HepG2 (cell line): ENCODE data around the gene RHBDD3. TPM values are rescaled to one million over a fixed set of nuclear protein-coding genes. Genes with fewer than 3 reads are reported as not detected.
A peak's percentile ranks its signal among the peaks of the same experiment; 100 is the strongest.

Experiments used
- AKAP8 ChIP-seq: sonication (generic); formaldehyde crosslinking; IDR thresholded peaks from 2 replicates; pipeline ENCODE4 v1.5.1; 2020; ENCODE audit warnings: mild to moderate bottlenecking, missing genetic modification reagents
- CHCHD3 ChIP-seq: sonication (generic); formaldehyde crosslinking; IDR thresholded peaks from 2 replicates; pipeline ENCODE4 v1.8.0; 2022; ENCODE audit warnings: mild to moderate bottlenecking, missing genetic modification reagents, moderate library complexity
- CHD2 ChIP-seq: IDR thresholded peaks from 2 replicates; pipeline ENCODE4 v1.6.1; 2011; ENCODE audit warnings: low read depth, low read length, improper control_type of control experiment
- HMGXB4 ChIP-seq, 2 experiments: sonication (generic) in 1 of 2; formaldehyde crosslinking in 1 of 2; IDR thresholded peaks; 2 replicates each; pipeline versions ENCODE4 v1.4.0 to v1.6.1; 2018 to 2020; ENCODE audit warnings: missing genetic modification reagents in 2 of 2, borderline replicate concordance in 1 of 2, low read depth in 1 of 2, mild to moderate bottlenecking in 1 of 2, missing biosample characterization in 1 of 2
- MEIS1 ChIP-seq: sonication (generic); formaldehyde crosslinking; IDR thresholded peaks from 2 replicates; pipeline ENCODE4 v1.9.0; 2021; ENCODE audit warnings: mild to moderate bottlenecking, missing genetic modification reagents, moderate library complexity, borderline replicate concordance
- NBN ChIP-seq: fragments of 450-650 bp; conservative IDR thresholded peaks from 2 replicates; pipeline ENCODE4 v1.6.1; 2017
- PITX1 ChIP-seq: sonication (generic); formaldehyde crosslinking; IDR thresholded peaks from 2 replicates; pipeline ENCODE4 v1.5.1; 2020; ENCODE audit warnings: mild to moderate bottlenecking, missing genetic modification reagents
- POLR2AphosphoS5 ChIP-seq: IDR thresholded peaks from 2 replicates; pipeline ENCODE4 v1.6.1; 2012; ENCODE audit warnings: low read depth, low read length
- RBAK ChIP-seq: sonication (generic); formaldehyde crosslinking; IDR thresholded peaks from 2 replicates; pipeline ENCODE4 v1.5.1; 2020; ENCODE audit warnings: mild to moderate bottlenecking, missing genetic modification reagents
- SIX4 ChIP-seq: sonication (generic); formaldehyde crosslinking; IDR thresholded peaks from 2 replicates; pipeline ENCODE4 v1.4.0; 2020; ENCODE audit warnings: missing genetic modification reagents
- SOX13 ChIP-seq, 3 experiments: fragments of 450-650 bp in 1 of 3; sonication (generic) in 1 of 3; formaldehyde crosslinking in 1 of 3; IDR thresholded peaks in 2 of 3; conservative IDR thresholded peaks in 1 of 3; 2 replicates each; pipeline versions ENCODE4 v1.5.0 to v1.6.1; 2016 to 2020; ENCODE audit warnings: antibody characterized with exemption in 1 of 3, mild to moderate bottlenecking in 1 of 3, missing compliant biosample characterization in 1 of 3, missing genetic modification reagents in 1 of 3, moderate library complexity in 1 of 3
- ZBTB10 ChIP-seq: sonication (generic); formaldehyde crosslinking; IDR thresholded peaks from 2 replicates; pipeline ENCODE4 v1.4.0; 2020; ENCODE audit warnings: missing genetic modification reagents, borderline replicate concordance
- ZIK1 ChIP-seq: sonication (generic); formaldehyde crosslinking; IDR thresholded peaks from 2 replicates; pipeline ENCODE4 v1.5.0; 2020; ENCODE audit warnings: mild to moderate bottlenecking, low read depth, missing genetic modification reagents, borderline replicate concordance
- ZNF12 ChIP-seq: sonication (generic); formaldehyde crosslinking; IDR thresholded peaks from 2 replicates; pipeline ENCODE4 v1.5.0; 2020; ENCODE audit warnings: missing genetic modification reagents
- ZNF460 ChIP-seq: sonication (generic); formaldehyde crosslinking; IDR thresholded peaks from 2 replicates; pipeline ENCODE4 v1.5.1; 2020; ENCODE audit warnings: missing genetic modification reagents, mild to moderate bottlenecking, borderline replicate concordance
- ZNF549 ChIP-seq: sonication (generic); formaldehyde crosslinking; IDR thresholded peaks from 2 replicates; pipeline ENCODE4 v1.5.0; 2020; ENCODE audit warnings: missing genetic modification reagents
- ZNF550 ChIP-seq: sonication (generic); formaldehyde crosslinking; IDR thresholded peaks from 2 replicates; pipeline ENCODE4 v1.4.0; 2020; ENCODE audit warnings: mild to moderate bottlenecking, missing genetic modification reagents, borderline replicate concordance
- ZNF609 ChIP-seq: sonication (generic); formaldehyde crosslinking; IDR thresholded peaks from 2 replicates; pipeline ENCODE4 v1.4.0; 2020; ENCODE audit warnings: mild to moderate bottlenecking, missing genetic modification reagents, borderline replicate concordance
- ZNF788 ChIP-seq: sonication (generic); formaldehyde crosslinking; IDR thresholded peaks from 2 replicates; pipeline ENCODE4 v1.5.0; 2020; ENCODE audit warnings: mild to moderate bottlenecking, missing genetic modification reagents, borderline replicate concordance
- ZNF839 ChIP-seq: sonication (generic); formaldehyde crosslinking; IDR thresholded peaks from 2 replicates; pipeline ENCODE4 v1.4.0; 2020; ENCODE audit warnings: missing genetic modification reagents, mild to moderate bottlenecking, borderline replicate concordance
- polyA plus RNA-seq, 8 experiments: library from polyadenylated mRNA; depleted of rRNA in 3 of 8; stranded (reverse) in 7 of 8; unstranded in 1 of 8; fragments of >200 nt; fragmentation: Illumina TruSeq in 4 of 8; extraction: Trizol in 4 of 8; gene quantifications; 2 replicates each; pipeline versions ENCODE4 v1.2.1 to v1.2.3, GENCODE V29; 2011 to 2016; ENCODE audit warnings: low read depth in 4 of 8, missing spikeins in 1 of 8, mixed read lengths in 1 of 8; ENCODE audit not compliant: insufficient read depth in 1 of 8
- total RNA-seq, 5 experiments: library from RNA; depleted of rRNA; stranded (reverse); fragments of >200 nt; fragmentation: Illumina TruSeq; extraction: Trizol; gene quantifications; 2 replicates each; pipeline ENCODE4 v1.2.3, GENCODE V29; 2016; ENCODE audit warnings: low read depth in 1 of 5

The RHBDD3 gene
- total and polyA plus RNA-seq, 2 of the 13 experiments (the other 11 are each of a cell fraction or from before 2014, with no cell fraction given), result 12.1 to 26.7 TPM

GRCh38 chr22:29216873-29217666, 50.7 kb downstream of the RHBDD3 start (continued):
- TF ChIP-seq NBN (no peak), CHD2 (no peak), ZIK1 (CRISPR knock-in tag) (no peak), CHCHD3 (CRISPR knock-in tag) (no peak), ZNF549 (CRISPR knock-in tag) (no peak), ZNF12 (CRISPR knock-in tag) (peak; percentile 60), ZNF609 (no peak), AKAP8 (CRISPR knock-in tag) (no peak), MEIS1 (CRISPR knock-in tag) (no peak), ZNF460 (CRISPR knock-in tag) (no peak), ZNF788 (no peak), POLR2AphosphoS5 (no peak), SOX13 (IDR thresholded peaks at IDR 0.05) (no peak), SOX13 (CRISPR knock-in tag; conservative IDR thresholded peaks at IDR 0.05 in 1 of 2, IDR thresholded peaks at IDR 0.05 in 1 of 2) (peak in 1 of 2 experiments; percentile 53; a peak in 1 of 4 replicates), ZNF550 (CRISPR knock-in tag) (no peak), RBAK (CRISPR knock-in tag) (no peak), ZNF839 (CRISPR knock-in tag) (peak; percentile 29; the same call in 1 of the 2 replicates), PITX1 (CRISPR knock-in tag) (no peak), HMGXB4 (CRISPR knock-in tag; IDR thresholded peaks at IDR 0.05; ENCODE audit: borderline replicate concordance in 1 of 2, low read depth in 1 of 2) (no peak), SIX4 (CRISPR knock-in tag) (no peak), ZBTB10 (CRISPR knock-in tag) (no peak)
